HFF-Myc (cell line): Measurements from ENCODE around the gene ARMH3.
"Not testable (repeated sequence)": the region's sequence is repeated elsewhere in the genome, so short reads cannot be mapped to it uniquely, and the experiment has no call there.

Experiments
- DNase-seq: peaks from one replicate; pipeline ENCODE4 v3.0.0-alpha.2; 2011; ENCODE audit warnings: low read depth; ENCODE audit errors: extremely low read depth
- H3K4me3 ChIP-seq: replicated peaks from 2 replicates; pipeline ENCODE4 v1.5.1; 2011; ENCODE audit warnings: low read depth, mild to moderate bottlenecking, control low read depth, low read length
- TF ChIP-seq, protein P1 (sequence below): IDR thresholded peaks from 2 replicates; pipeline ENCODE4 v1.5.1; 2012; ENCODE audit warnings: mild to moderate bottlenecking, low read depth, low read length, control low read depth; ENCODE audit errors: missing control alignments

The ARMH3 gene

DNA sequence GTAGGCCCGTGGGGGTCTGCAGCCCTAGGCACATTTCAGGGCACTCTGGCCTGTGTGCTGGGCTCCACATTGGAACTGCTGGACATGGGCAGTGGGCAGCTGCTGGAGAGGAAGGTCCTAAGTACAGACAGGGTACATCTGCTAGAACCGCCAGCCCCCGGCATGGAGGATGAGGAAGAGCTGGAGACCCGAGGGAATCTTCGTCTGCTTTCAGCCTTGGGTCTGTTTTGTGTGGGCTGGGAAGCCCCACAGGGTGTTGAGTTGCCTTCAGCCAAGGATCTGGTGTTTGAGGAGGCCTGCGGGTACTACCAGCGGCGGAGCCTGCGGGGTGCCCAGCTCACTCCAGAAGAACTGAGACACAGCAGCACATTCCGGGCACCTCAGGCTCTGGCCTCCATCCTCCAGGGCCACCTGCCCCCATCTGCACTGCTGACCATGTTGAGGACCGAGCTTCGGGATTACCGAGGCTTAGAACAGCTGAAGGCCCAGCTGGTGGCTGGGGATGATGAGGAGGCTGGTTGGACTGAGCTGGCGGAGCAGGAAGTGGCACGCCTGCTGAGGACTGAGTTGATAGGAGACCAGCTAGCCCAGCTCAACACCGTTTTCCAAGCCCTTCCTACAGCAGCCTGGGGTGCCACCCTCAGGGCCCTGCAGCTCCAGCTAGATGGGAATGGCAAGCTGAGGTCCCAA is 10.6 kb upstream of the ARMH3 start:
- no peak for DNase-seq
- TF ChIP-seq, protein P1, sequence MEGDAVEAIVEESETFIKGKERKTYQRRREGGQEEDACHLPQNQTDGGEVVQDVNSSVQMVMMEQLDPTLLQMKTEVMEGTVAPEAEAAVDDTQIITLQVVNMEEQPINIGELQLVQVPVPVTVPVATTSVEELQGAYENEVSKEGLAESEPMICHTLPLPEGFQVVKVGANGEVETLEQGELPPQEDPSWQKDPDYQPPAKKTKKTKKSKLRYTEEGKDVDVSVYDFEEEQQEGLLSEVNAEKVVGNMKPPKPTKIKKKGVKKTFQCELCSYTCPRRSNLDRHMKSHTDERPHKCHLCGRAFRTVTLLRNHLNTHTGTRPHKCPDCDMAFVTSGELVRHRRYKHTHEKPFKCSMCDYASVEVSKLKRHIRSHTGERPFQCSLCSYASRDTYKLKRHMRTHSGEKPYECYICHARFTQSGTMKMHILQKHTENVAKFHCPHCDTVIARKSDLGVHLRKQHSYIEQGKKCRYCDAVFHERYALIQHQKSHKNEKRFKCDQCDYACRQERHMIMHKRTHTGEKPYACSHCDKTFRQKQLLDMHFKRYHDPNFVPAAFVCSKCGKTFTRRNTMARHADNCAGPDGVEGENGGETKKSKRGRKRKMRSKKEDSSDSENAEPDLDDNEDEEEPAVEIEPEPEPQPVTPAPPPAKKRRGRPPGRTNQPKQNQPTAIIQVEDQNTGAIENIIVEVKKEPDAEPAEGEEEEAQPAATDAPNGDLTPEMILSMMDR = no peak
- H3K4me3 ChIP-seq = peak overlapping the region; percentile 69

DNA sequence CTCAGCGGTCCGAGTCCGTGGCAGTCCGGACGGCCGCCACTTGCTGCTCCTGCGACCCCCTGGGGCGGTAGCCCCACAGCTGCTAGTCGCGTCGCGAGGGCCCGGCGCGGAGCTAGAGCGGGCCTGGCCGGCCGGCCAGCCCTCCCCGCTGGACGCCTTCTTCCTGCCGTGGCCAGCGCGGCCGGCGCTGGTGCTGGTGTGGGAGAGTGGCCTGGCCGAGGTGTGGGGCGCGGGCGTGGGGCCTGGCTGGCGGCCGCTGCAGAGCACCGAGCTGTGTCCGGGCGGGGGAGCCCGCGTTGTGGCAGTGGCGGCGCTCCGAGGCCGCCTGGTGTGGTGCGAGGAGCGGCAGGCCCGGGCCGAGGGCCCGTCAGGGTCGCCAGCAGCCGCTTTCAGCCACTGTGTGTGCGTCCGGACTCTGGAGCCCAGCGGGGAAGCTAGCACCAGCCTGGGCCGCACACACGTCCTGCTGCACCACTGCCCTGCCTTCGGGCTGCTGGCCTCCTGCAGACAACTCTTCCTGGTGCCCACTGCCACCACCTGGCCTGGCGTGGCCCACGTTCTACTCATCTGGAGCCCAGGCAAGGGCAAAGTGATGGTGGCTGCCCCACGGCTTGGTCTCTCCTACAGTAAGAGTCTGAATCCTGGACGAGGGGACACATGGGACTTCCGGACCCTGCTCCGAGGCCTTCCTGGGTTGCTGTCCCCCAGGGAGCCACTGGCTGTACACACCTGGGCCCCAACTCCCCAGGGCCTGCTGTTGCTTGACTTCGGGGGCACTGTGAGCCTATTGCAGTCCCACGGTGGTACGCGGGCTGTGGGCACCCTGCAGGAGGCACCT is 9.8 kb upstream of the ARMH3 start:
- TF ChIP-seq, protein P1 = no peak
- peak overlapping the region; percentile 69 for H3K4me3 ChIP-seq
- DNase-seq = no peak

DNA sequence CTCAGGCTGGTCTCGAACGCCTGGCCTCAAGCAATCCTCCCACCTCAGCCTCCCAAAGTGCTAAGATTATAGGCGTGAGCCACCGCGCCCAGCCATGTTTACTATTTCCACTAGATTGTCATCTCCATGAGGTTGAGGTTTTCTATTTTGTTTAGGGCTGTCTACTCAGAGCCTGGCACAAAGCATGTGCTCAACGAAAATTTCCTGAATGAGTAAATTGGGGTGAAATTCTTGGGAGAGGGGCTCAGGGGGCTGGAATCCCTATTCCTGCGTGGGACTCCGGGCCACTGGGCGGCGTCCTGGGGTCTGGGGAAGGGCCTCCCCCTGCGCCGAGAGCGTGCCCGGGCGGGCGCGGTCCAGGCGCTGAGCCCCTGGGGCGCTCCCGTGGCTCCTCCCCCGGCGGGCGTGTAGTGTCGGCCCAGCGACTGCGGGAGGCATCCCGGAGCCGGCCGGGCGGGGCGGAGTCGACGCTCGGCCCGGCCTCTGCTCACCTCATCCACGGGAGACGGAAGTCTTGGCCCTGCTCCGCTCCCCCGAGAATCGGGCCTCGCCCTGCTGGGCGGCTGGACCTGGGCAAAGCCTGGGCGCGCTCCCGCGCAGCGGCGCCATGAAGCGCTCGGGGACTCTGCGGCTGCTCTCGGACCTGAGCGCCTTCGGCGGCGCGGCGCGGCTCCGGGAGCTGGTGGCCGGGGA is 9.0 kb upstream of the ARMH3 start, which contains the start of gene HPS6:
TSS of gene HPS6 (plus strand) at position 482 of the 693 bp plus-strand sequence. CDS start at position 608, 126 bp downstream.
- peak; percentile 42 for DNase-seq
- H3K4me3 ChIP-seq = peak within 1 kb of the TSS; percentile 69
- TF ChIP-seq, protein P1 = peak; percentile 16

DNA sequence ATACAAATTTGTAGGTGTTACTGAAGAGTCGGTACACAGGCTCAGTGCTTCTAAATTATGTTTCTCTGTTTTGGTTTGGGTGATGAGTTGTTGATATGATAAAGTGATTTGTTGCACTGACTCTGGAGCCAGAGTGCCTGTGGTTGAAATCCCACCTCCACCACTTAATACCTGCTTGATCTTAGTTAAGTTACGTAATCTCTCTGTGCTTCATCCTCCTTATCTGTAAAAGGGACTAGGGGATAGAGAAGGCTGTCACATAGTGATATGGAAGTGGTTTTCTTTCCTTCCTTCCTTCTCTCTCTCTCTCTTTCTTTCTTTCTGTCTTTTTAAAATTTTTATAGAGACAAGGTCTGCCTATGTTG is 8.5 kb upstream of the ARMH3 start:
- TF ChIP-seq, protein P1 = no peak
- no peak for DNase-seq
- peak overlapping the region; percentile 69 for H3K4me3 ChIP-seq

DNA sequence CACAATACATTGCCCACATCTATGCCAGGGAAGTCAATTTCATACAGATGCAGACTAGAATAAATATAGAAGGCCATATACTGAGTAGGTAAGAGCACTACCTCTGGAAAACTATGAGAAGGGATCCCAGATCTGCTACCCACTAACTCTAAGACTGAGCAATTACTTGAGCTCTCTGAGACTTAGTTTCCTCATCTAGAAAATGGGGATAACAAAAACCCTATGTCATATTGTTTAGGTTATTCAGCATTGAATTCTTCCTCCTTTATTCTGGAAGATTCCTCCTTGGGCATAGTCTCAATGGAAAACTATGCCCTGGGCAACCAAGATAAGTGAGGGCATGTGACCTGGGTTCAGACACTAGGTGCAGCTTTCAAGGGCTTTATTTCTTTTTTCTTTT is 4.0 kb upstream of the ARMH3 start:
- TF ChIP-seq, protein P1 = no peak
- no peak overlapping the region for H3K4me3 ChIP-seq

DNA sequence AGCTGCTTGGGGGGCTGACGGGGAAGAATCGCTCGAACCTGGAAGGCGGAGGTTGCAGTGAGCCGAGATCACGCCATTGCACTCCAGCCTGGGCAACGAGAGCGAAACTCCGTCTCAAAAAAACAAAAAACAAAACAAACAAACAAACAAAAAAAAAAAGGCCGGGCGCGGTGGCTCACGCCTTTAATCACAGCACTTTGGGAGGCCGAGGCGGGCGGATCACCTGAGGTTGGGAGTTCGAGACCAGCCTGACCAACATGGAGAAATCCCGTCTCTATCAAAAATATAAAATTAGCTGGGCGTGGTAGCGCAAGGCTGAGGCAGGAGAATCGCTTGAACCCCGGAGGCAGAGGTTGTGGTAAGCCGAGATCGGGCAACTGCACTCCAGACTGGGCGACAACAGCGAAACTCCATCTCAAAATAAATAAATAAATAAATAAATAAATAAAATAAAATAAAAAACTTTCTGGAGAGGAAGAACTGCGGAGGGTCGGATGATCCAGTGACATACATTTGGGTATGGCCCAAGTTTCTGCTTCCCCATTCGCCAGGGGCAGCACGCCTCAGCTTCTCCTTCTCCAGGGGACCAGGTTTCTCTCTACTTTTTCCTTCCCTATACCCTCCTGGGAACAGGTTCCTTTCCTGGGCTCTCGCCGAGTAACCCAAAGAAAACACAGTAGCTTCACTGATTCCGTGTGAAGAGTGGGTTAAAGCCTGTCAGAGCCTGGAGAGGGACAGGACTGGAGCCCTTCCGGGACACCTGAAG is 909 bp downstream of the ARMH3 start:
- peak overlapping the region; percentile 69 for H3K4me3 ChIP-seq
- not testable (repeated sequence) for DNase-seq

More for the DNA sequence above, 4.0 kb upstream of the ARMH3 start:
- no peak for DNase-seq
